SH-SY5Y (cell line): ENCODE data around the gene TIMM10.

Source experiments
- GATA2 ChIP-seq: IDR thresholded peaks from 2 replicates; pipeline ENCODE4 v1.6.1; 2011; ENCODE audit warnings: mild to moderate bottlenecking, low read depth, low read length
- GATA3 ChIP-seq: IDR thresholded peaks from 2 replicates; pipeline ENCODE4 v1.6.1; 2011; ENCODE audit warnings: low read depth, mild to moderate bottlenecking, low read length, moderate library complexity

DNA sequence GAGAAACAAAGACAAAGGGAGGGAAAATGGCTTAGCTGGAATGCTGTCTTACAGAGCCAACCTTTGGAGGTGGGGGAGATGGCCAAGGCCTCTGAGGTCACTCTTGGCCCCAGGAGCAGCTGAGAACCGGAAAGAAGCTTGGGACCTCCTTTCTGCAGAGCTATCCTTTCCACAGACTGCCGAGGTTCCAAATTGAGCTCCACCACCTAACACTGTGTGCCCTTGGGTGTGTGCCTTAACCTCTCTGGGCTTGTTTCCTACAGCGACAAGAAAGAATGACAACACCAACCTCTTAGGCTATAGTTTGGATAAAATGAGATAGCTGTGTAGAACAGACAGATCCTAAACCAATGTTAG lies 47.0 kb downstream of the TIMM10 start:
- TF ChIP-seq GATA2 (no peak), GATA3 (no peak)
